SH-SY5Y (cell line): Measurements from ENCODE around the gene RAB11FIP2.

Experiments
- GATA2 ChIP-seq: IDR thresholded peaks from 2 replicates; pipeline ENCODE4 v1.6.1; 2011; ENCODE audit warnings: mild to moderate bottlenecking, low read depth, low read length
- GATA3 ChIP-seq: IDR thresholded peaks from 2 replicates; pipeline ENCODE4 v1.6.1; 2011; ENCODE audit warnings: low read depth, mild to moderate bottlenecking, low read length, moderate library complexity

- TF ChIP-seq GATA3 = no peak
- TF ChIP-seq GATA2 = no peak
These were observed 66.5 kb downstream of the RAB11FIP2 start for GRCh38 chr10:117980216-117980615.
